Nasal cavity respiratory epithelium epithelial cell of viscerocranial mucosa (primary cell): Measurements from ENCODE around the gene PNRC2. TPM values are rescaled to one million over a fixed set of nuclear protein-coding genes. Genes with fewer than 3 reads are reported as not detected.

Experiments
- total RNA-seq: library from RNA; depleted of rRNA; stranded (reverse); fragments of >200 nt; gene quantifications from 2 replicates; pipeline ENCODE4 v1.2.3, GENCODE V29; 2014

The PNRC2 gene
- total RNA-seq, result 102 and 126 TPM in 2 replicates

DNA sequence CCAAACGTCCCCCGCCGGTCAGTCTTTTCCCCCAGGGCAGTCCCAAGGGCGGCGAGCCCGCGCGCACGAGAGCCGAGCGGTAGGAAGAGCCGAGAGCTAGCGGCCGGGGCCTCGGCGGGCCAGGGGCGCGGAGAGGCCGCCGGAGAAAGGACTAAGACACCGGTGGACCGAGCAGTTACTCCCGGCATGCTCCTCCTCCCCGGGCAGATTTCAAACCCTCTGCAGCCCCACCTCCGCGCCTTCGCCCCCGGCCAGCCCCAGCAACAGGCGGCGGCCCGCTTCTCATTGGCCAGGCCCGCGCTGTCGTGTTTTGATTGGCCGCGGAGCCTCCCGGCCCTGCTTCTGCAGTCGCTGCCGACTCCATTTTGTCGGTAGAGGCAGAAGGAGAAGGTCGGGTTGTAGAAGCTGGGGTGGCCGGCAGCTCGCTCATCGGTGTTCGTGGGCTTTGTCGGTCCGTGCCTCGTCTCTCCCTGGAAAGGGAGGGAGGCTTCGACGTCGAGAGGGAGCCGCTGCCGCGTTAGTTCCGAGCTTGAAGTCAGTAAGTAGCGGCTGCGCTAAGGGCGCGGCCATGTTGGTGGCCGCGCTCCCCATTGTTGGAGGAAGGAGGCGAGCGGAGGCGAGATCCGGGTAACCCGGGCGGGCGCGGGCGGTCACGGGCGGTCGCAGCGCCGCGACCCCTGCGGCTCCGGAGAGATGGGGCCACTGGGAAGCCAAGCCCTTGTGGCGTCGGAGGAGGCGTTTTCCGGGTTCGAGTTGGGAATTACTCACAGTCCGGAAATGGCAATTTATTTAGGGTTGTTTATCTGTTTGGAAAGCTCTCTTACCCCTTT, at the start of gene PNRC2:
Gene PNRC2, plus strand, starts transcription at position 368 of the 830 bp plus-strand sequence. CDS start 1,630 bp downstream, outside the sequence.

GRCh38 chr1:23913212-23913880, 46.3 kb upstream of the PNRC2 start, which contains the start of gene CNR2:
TSS of gene CNR2 (minus strand) at chr1:23913362. CDS start at chr1:23875617, 37,745 bp downstream.

DNA sequence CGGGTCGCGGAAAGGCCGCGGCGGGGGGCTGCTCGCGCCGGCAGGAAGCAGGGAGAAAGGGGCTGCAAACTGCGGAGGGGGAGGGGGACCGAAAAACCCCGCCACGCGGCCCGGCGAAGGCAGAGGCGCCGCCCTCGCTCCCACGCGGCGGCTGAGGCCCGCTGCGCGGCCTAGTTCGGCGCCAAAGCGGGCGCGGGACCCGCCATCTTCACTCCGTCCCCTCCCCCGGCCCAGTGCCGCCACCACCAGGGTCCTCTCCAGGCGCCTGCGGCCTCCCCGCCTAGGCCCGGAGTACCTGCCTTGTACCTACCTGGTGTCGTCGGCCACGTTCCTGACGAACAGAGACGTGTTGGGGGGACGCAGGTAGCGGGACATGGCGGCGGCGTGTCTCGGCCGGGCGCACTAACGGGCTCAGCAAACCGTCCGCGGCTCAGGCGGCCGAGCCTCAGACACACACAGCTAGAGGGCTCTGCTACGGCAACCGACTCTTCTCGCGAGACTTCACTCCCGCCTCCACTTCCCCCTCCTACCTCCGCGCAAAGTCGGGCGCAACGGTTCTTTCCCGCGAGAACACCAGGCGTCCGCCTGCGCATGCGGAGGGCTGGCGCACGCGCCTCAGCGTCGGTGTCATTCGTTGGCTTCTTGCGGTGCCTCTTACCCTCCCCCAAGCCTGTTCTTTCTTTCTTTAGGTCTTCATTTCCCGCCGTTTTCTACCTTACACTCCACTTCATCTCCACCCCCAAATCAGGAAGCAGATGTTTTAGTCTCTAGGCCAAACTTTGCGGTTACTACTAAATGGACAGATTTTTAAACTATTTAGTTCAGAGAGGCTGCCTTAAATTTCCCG, 20.5 kb downstream of the PNRC2 start, which contains the start of gene SRSF10:
Gene SRSF10, minus strand, starts transcription at position 447 of the 847 bp plus-strand sequence. Its CDS starts 72 bp downstream, at position 375.

Other genes with a start within 250 kb of the PNRC2 start
- gene ELOA, start 216.4 kb upstream of the PNRC2 start, total RNA-seq, result 23.2 and 32.3 TPM in 2 replicates
- 55.0 and 57.1 TPM in 2 replicates for gene PITHD1, start 181.4 kb upstream of the PNRC2 start, total RNA-seq
- gene LYPLA2, start 168.7 kb upstream of the PNRC2 start, total RNA-seq, result 33.2 and 53.1 TPM in 2 replicates
- gene GALE, start 159.1 kb upstream of the PNRC2 start, total RNA-seq, result 46.5 and 68.0 TPM in 2 replicates
- 45.8 and 51.3 TPM in 2 replicates for gene HMGCL, start 134.4 kb upstream of the PNRC2 start, total RNA-seq
- 12.6 and 21.0 TPM in 2 replicates for gene FUCA1, start 91.5 kb upstream of the PNRC2 start, total RNA-seq
- gene CNR2, start 46.5 kb upstream of the PNRC2 start, total RNA-seq, result not detected in 2 replicates
- 56.0 and 102 TPM in 2 replicates for gene SRSF10, start 20.5 kb downstream of the PNRC2 start, total RNA-seq
- 0.34 and 0.85 TPM in 2 replicates for gene MYOM3, start 152.3 kb downstream of the PNRC2 start, total RNA-seq
- gene IL22RA1, start 183.3 kb downstream of the PNRC2 start, total RNA-seq, result 0.34 and 2.7 TPM in 2 replicates
- 5.8 and 9.6 TPM in 2 replicates for gene IFNLR1, start 227.5 kb downstream of the PNRC2 start, total RNA-seq